Amniotic epithelial cell (primary cell): ENCODE results near the gene CNOT2.
"Not testable (repeated sequence)": the region's sequence is repeated elsewhere in the genome, so short reads cannot be mapped to it uniquely, and the experiment has no call there.

ENCODE experiments used
- DNase-seq: peaks from one replicate; pipeline ENCODE4 v3.0.0-alpha.2; 2010; ENCODE audit warnings: low read depth

The CNOT2 gene

DNA sequence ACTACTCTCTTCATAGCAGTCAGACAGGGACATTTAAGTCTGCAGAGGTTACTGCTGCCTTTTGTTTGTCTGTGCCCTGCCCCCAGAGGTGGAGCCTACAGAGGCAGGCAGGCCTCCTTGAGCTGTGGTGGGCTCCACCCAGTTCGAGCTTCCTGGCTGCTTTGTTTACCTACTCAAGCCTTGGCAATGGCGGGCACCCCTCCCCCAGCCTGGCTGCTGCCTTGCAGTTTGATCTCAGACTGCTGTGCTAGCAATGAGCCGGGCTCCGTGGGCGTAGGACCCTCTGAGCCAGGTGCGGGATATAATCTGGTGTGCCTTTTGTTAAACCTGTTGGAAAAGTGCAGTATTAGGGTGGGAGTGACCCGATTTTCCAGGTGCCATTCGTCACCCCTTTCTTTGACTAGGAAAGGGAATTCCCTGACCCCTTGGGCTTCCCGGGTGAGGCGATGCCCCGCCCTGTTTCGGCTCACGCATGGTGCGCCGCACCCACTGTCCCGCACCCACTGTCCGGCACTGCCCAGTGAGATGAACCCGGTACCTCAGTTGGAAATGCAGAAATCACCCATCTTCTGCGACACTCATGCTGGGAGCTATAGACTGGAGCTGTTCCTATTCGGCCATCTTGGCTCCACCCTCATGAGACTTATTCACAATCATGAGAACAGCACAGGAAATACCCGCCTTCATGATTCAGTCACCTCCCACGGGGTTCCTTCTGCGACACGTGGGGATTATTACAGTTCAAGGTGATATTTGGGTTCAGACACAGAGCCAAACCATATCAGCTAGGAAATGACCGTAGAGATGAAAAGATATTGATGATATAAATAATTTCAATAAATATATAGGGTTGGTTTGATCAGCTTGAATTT, 61.7 kb downstream of the CNOT2 start:
- not testable (repeated sequence) for DNase-seq

DNA sequence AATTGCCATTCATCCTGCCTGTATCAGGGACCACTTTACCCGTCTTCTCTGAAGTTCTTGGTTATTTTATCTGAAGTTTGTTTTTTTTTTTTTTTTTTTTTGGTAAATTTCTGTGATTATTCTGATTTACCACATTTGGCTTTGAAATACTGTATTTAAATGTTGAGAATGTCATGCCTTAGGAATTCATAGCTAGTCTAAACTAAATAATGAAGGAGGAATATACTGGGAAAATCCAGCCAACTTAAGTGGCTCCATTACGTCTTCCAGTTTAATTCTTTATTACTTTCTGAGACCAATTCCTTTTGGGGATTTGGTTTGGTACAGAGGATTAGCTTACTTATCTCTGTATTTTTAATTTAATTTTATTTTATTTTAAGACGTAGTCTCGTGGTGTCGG, 62.6 kb downstream of the CNOT2 start:
- DNase-seq = no peak

DNA sequence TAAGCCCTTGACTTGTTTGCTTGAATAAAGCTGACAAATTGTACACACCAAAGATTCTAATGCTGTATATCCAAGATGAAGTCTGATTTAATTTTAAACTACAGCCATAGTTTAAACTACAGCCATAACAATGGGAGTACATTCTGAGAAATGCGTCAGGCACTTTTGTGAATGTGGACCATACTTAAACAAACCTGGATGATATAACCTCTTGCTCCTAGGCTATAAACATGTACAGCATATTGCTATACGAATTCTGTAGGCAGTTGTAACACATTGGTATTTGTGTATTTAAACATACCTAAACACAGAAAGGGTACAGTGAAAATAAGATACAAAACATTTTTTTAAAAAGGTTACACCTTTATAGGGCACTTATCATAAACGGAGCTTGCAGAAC, 63.4 kb downstream of the CNOT2 start:
- no peak for DNase-seq

DNA sequence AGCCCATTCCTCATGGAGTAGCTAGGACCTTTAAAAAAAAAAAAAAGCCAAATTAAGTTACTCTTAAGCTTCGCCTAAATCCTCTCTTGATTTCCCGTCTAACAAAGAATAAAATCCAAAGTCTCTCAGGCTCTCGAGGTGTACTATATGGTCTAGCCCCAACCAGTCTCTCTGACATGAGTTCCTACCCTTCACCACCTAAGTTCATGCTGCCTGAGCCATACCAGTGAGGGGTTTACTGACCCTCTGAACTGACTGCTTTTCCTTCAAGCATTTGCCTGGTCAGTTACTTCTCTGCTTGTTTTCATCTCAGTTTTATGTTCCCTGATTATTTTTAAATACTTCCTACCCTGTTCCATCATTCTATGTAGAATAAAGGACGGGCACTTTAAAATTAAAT, 64.6 kb downstream of the CNOT2 start:
- no peak for DNase-seq

DNA sequence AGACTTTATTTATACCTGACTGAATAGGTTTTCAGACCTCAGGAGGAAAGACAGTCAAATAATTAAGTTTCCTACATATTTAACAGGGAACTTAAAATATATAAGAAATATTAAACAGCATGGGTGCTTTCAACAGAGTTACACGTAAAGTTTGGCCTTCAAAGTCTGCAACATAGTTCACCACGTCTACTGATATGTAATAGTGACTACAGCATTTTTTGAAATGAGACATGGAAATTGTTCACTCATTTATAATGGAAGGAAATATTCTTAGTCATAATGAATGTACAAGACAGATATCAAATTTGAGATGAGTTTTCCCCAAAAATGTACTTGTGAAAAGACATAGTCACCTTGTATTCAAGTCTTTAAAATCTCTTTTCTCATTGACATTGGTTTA, 66.1 kb downstream of the CNOT2 start:
- DNase-seq = peak; percentile 12

DNA sequence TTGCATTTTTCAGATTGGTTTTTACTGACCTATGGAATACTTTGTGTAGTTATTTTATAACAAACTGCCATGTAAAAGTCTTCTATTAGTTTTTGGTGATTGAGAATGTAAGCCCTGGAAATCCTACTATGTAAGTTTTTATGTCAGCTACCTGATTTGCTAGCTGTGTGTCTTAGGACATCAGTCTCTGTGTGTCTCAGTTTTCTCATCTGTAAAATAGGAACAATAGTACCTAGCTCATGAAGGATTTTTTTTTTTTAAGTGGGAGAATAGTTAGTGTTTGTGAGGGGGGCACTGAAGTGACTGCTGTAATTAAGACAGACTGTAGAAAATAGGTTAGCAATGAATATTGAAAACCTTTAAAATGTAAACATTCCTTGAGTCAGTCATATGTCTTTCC, 70.9 kb downstream of the CNOT2 start:
- DNase-seq = no peak

DNA sequence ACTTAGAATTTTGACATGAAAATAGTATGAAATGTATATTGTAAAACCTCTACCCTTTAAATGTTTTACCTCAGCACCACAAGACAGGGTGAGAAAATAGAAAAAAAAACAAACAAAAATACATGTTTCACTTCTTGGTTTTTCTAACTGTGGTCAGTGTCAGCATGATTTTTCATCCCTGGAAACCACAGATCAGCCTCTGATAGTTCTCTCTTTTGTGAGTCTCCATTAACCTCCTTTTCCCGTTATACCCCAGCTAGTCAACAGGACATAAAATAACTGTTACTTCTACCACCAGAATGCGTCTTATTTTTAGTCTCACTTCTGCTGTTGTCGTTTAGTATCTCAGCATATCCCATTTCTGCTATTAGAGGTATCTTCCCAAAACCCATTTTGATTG, 74.5 kb downstream of the CNOT2 start:
- peak; percentile 12 for DNase-seq

DNA sequence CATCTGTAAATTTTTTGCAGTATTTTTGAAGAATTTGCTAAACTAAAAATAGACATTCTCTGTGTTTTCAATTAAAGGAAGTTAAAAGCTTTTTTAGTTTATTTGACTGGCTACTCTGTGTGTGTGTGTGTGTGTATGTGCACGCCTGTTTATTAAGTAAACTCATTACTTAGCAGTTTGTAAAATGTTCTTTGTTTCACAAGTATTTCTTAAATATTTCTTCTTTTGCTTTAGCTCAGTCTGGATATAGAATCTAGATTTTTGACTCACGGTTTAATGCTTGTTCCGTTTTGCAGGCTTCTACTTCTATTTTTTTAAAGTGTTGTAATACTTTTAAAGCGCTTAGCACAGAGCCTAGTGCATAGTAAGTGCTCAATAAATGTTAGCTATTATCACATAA, 76.4 kb downstream of the CNOT2 start:
- DNase-seq = no peak

DNA sequence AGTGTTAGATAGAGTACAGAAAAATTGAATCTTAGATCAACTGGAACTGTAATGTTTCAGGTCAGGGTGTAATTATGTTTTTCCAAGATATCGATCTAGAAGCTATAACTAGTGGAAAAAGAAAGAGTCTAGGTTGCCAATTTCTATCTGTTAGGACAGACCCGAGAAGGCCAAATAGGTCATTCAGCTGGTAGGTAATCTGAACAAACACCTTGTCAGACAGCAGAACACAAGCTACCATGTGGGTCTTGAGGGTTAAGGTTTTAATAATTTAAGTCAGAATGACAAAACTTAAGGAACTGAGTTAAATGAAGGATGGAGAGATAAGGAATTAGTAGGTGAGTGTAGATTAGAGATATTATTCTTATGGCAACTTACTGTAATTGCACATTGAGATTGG, 78.0 kb downstream of the CNOT2 start:
- no peak for DNase-seq

DNA sequence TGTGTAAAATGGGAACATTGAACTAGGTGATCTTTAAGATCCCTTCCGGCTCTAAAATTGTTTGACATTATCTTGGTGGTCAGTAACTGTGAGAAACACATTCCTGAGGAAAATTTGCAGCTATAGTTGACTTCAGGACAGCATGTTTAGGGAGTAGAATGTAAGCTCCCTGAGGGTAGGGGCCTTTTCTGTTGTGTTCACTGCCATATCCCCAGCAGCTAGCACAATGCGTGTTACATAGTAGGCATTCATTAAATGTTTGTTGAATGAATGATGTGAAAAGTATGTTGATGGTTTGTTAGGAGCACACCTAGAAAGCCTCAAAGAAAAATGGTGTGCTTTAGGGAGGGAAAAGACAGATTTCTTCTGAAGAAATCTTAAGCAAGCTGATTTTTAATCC, 84.3 kb downstream of the CNOT2 start:
- no peak for DNase-seq

DNA sequence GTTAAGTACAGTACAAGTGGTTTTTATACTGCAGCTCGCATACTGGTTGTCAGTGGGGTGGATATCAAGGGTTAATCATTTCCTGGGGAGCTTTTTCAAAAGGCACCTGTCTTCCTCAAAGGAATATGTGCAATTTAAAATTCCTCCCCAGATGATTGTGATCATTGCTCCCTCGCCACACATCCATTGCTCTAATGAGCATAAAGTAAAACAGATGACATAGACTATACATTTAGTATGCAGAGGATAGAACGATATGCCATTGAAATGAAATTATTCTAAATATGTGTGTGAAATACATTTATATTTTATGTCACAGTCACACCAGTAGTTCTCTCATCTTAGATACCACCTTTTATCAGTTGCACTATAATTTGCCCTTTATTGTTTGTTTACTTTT, 86.5 kb downstream of the CNOT2 start:
- no peak for DNase-seq

DNA sequence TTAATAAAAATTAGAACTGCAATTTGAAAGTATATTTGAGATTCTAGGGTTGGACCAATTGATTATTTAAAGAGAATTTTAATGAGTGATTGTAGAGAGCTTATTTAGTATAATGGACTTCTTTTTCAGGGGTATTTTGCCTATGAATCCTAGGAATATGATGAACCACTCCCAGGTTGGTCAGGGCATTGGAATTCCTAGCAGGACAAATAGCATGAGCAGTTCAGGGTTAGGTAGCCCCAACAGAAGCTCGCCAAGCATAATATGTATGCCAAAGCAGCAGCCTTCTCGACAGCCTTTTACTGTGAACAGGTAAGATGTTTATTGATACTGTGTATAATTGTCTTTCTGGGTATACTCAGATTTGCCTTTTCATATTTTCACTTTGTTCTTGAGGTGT, 86.9 kb downstream of the CNOT2 start:
- no peak for DNase-seq

DNA sequence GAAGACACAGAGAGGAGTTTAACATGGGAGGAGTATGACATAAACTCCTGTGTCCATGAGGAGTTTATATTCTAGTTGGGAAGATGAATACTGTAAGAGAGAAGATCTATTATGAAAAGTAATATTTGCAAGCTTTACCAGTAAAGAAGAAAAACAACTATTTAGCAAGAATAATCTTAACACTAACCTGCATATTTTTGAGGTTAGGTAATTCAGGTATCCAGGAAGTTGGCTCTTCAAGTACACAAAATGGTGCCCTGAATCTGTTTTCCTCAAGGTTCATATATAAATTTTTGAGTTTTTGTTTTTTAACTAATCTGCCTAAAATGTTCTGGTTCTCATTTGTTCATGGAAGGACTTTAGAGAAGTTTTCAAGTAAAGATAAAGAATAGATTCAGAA, 89.0 kb downstream of the CNOT2 start:
- DNase-seq = no peak

DNA sequence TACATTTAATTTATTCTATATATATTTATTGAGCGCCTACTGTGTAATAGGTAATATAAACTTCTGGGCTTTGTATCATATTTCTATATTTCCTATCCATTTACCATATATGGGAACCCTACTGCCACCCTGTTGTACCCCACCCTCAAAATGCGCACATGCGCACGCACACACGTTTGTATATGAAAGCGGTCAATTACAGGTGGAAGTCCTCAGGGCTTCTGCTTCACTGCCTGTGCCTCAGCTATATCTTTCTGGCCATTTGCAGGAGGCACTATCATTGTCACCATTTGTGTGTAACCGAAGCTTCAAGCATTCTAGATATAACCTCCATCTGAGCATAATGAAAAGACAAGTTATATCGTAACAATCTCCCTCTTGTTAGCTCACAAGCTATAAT, 91.5 kb downstream of the CNOT2 start:
- DNase-seq = no peak

DNA sequence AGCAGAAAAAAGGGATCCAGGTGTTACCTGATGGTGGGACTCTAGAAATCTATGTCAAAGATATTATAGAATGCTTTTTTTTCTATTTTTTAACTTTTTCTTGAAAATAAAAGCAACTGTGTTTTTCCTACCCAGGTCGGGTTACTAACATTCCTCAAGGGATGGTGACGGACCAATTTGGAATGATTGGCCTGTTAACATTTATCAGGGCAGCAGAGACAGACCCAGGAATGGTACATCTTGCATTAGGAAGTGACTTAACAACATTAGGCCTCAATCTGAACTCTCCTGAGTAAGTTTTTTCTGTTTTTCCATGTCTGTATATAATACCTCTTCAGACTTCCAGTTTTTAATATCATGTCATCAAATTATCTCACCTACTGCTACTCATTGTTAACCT, 95.3 kb downstream of the CNOT2 start:
- DNase-seq = peak; percentile 4

DNA sequence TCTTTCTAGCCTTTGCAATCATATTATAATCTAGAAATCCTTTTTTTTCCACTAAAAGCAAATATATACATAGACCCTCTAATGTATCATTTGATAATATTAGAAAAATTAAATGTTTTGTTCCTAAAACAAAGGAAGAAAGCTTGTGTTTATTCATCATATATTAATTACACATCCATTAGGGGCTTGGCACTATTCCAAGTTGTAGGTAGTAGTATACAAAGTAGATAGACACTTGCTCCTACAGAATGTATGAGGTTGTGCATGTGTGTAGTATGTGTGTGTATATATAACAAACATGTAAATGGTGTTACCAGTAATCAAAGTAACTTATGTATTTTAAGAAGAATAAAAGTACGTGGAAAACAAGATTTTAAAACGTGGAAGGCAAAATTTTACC, 107.8 kb downstream of the CNOT2 start:
- DNase-seq = no peak

DNA sequence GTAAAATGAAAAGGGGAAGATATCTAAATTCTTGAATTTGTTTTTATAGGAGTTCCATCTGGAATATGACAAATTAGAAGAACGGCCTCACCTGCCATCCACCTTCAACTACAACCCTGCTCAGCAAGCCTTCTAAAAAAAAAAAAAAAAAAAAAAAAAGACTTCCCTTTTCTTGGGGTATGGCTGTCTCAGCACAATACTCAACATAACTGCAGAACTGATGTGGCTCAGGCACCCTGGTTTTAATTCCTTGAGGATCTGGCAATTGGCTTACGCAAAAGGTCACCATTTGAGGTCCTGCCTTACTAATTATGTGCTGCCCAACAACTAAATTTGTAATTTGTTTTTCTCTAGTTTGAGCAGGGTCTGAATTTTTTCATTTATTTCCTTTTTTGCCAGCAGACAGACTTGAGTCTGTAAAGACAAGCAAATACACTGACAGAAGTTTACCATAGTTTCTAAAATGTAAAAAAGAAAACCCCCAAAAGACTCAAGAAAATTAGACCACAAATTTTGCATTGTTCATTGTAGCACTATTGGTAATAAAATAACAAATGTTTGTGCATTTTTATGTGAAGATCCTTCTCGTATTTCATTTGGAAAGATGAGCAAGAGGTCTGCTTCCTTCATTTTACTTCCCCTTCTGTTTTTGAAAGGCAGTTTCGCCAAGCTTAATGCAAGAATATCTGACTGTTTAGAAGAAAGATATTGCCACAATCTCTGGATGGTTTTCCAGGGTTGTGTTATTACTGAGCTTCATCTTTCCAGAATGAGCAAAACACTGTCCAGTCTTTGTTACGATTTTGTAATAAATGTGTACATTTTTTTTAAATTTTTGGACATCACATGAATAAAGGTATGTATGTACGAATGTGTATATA, 110.8 kb downstream of the CNOT2 start:
- no peak for DNase-seq

DNA sequence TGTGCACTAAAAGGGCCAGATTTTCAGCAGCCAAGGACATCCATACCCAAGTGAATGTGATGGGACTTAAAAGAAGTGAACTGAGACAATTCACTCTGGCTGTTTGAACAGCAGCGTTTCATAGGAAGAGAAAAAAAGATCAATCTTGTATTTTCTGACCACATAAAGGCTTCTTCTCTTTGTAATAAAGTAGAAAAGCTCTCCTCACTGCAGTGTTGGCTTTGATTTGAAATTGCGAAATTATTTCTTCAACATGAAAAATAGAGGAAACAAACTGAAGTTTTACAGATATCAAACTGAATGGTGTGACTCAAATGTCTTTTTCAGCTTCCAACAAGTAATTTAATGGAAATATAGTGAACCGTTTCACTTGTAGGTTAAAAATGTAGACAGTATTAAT, 111.6 kb downstream of the CNOT2 start:
- DNase-seq = peak; percentile 15

DNA sequence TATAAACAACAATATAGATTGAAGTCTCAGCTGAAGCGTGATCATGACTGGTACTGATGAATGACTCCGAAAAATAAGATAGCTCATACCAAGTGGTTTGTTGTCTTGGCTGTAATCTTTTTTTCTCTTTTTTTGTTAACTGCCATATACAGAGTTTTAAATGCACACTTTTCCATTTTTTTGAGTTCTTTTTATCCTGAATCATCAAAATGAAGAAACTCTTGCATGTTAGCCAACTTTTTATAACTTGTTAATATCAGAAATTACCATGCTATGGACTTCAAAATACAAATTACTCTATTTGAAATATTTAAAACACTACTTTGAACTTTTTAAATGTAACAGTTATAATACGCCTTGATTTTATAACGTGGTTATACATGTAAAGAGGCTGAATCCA, 112.7 kb downstream of the CNOT2 start:
- no peak for DNase-seq

DNA sequence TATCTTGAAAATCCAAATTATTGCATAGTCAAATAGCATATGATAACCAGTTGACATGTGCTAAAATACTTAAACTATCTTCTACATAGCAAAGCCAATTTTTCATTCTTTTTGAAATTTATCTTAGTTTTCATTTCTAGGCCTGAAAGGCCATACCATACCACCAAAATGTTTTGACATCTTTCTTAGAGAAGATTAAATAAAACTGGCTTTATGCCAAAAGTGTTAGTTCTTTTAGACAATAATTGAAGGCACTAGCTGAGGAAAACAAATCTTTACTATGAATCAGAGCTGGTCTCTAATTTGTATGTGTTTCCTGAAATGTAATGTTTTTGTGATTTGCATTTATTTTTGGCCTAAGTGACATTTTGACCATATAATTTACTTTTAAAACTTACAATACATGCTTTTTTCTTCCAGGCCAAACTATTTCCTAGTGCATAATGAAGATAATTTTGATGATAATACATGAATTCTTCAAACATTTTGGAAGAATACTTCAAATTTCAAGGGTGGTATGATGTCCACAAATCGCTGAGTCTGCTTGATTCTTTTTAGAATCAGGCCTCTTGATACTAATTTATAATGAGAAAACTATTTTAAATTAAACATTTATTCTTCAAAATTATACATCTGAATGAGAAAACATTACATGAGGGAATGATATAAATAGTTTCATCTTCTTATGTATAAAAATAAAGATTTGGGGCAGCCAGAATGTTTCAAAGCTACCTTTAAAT, 116.4 kb downstream of the CNOT2 start:
- no peak for DNase-seq

DNA sequence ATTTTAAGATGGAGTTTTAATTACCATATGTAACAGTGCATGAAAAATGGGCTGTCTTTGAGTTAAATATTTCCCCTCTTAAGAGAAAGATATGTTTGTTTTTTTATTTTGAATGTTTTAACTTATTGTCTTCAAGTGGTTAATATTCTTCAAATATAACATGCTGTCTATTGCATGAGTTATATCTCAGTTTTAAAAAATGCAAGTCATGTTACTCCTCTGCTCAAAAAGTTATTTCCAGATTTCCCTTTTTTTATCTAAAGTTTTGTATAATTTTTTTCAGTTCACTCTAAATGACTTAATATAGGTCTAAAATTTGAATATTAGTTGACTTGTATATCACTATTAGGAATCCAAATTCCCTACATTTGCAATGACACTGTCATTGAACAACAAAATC, 117.0 kb downstream of the CNOT2 start:
- no peak for DNase-seq

DNA sequence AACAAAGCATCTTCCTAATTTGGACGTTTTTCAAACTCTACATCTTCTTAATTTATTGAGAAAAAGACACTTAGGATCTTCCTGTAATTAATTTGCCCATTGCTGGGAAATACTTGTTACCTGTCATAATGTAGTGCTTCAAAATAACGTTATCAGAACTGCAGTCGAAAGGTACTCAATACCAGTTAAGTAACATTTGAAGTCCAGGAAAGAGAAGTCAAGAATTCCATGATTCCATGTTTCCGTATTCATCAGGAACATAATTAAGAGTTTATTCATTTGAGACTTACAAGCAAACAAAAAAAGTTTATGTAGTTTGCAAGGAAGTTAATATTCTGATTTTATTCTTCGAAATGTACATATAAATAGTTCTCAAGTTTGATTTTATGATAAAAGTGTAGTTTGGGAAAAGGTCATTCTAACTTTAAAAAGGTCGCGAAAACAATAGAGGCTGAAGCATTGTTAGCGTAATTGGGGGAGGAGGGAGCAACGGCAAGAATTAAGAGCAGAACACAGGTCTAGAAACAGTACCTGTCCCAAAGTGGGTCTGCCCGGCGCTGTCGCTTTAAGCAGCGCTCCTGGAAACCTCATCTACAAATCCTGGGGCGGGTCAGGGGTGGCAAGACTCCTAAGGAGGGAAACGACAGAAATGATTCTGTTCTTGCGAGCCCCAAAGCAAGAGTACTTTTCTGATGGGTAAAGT, 121.6 kb downstream of the CNOT2 start:
- DNase-seq = no peak
